H1 (cell line): ENCODE measurements around the gene TAF13. TPM values are rescaled to one million over a fixed set of nuclear protein-coding genes. Genes with fewer than 3 reads are reported as not detected.

Experiments
- CTCF ChIA-PET: fragments of 300-600 bp; sonication (Branson Sonifier 250); formaldehyde crosslinking; loops from one replicate; lab custom pipeline; 2021; ENCODE audit not compliant: partially characterized antibody; lab: Charles Lee
- POLR2A ChIA-PET: fragments of 300-600 bp; sonication (Branson Sonifier 250); formaldehyde crosslinking; loops from one replicate; lab custom pipeline; 2021; ENCODE audit warnings: inconsistent platforms; ENCODE audit not compliant: partially characterized antibody; lab: Charles Lee
- DNase-seq, 2 experiments: peaks; one replicate each; pipeline versions ENCODE4 v3.0.0 to v3.0.0-alpha.2; 2010 to 2022; ENCODE audit warnings: low spot score in 2 of 2, low read depth in 1 of 2, mixed read lengths in 1 of 2
- FAIRE-seq: peaks from 2 replicates; lab custom pipeline; 2011; peaks lifted over from hg19 to GRCh38; lab: Jason Lieb, UNC
- H2AFZ ChIP-seq: 2 replicates; pipeline ENCODE4 v1.8.1; 2012; ENCODE audit warnings: low read length, inconsistent platforms
- H2AK5ac ChIP-seq: 2 replicates; pipeline ENCODE4 v1.6.1; 2013; ENCODE audit warnings: low read depth, low read length
- H2BK120ac ChIP-seq: replicated peaks from 2 replicates; pipeline ENCODE3; 2013; ENCODE audit warnings: low read depth, low read length, inconsistent platforms
- H2BK12ac ChIP-seq: 2 replicates; pipeline ENCODE4 v1.6.1; 2013; ENCODE audit warnings: low read depth, low read length
- H2BK15ac ChIP-seq: 2 replicates; pipeline ENCODE4 v1.6.1; 2013; ENCODE audit warnings: low read length
- H2BK20ac ChIP-seq: 2 replicates; pipeline ENCODE4 v1.6.1; 2013; ENCODE audit warnings: low read length
- H2BK5ac ChIP-seq: 2 replicates; pipeline ENCODE4 v1.6.1; 2013; ENCODE audit warnings: low read depth, low read length
- H3K14ac ChIP-seq: 2 replicates; pipeline ENCODE4 v1.6.1; 2013; ENCODE audit warnings: inconsistent platforms; ENCODE audit not compliant: insufficient read length
- H3K18ac ChIP-seq: 2 replicates; pipeline ENCODE4 v1.6.1; 2013; ENCODE audit warnings: low read length; ENCODE audit errors: extremely low read depth
- H3K23ac ChIP-seq: 2 replicates; pipeline ENCODE4 v1.6.1; 2013; ENCODE audit warnings: inconsistent platforms; ENCODE audit not compliant: insufficient read length
- H3K23me2 ChIP-seq: 2 replicates; pipeline ENCODE4 v1.6.1; 2013; ENCODE audit warnings: low read depth, low read length
- H3K27ac ChIP-seq: 2 replicates; pipeline ENCODE4 v1.6.1; 2011; ENCODE audit warnings: low read depth, low read length, inconsistent platforms
- H3K27me3 ChIP-seq, 4 experiments: replicated peaks in 1 of 4; 1 replicate in 1 of 4; 2 replicates in 3 of 4; pipeline versions ENCODE4 v1.6.1 to v1.8.1; 2011 to 2013; ENCODE audit warnings: low read length in 3 of 4, mild to moderate bottlenecking in 3 of 4, inconsistent platforms in 2 of 4, mixed read lengths in 2 of 4, moderate library complexity in 1 of 4; ENCODE audit not compliant: control insufficient read depth in 3 of 4, insufficient read depth in 3 of 4; ENCODE audit errors: extremely low read depth in 1 of 4
- H3K36me3 ChIP-seq, 4 experiments: 2 replicates each; pipeline versions ENCODE4 v1.6.1 to v1.8.1; 2011 to 2013; ENCODE audit warnings: mild to moderate bottlenecking in 4 of 4, low read length in 3 of 4, moderate library complexity in 2 of 4, control low read depth in 1 of 4, inconsistent platforms in 1 of 4; ENCODE audit not compliant: insufficient read depth in 4 of 4, control insufficient read depth in 2 of 4
- H3K4ac ChIP-seq: replicated peaks from 2 replicates; pipeline ENCODE3; 2013; ENCODE audit warnings: low read length, low read depth, mixed read lengths, inconsistent platforms; ENCODE audit not compliant: insufficient read length
- H3K4me1 ChIP-seq, 4 experiments: replicated peaks in 1 of 4; 1 replicate in 1 of 4; 2 replicates in 3 of 4; pipeline versions ENCODE4 v1.6.1 to v1.8.1; 2011 to 2013; ENCODE audit warnings: low read length in 3 of 4, inconsistent platforms in 2 of 4, mixed read lengths in 1 of 4; ENCODE audit not compliant: insufficient read depth in 4 of 4, control insufficient read depth in 3 of 4
- H3K4me2 ChIP-seq, 2 experiments: 2 replicates each; pipeline versions ENCODE4 v1.6.1 to v1.8.1; 2011 to 2013; ENCODE audit warnings: low read depth in 2 of 2, low read length in 2 of 2, control low read depth in 1 of 2, inconsistent platforms in 1 of 2, mild to moderate bottlenecking in 1 of 2; ENCODE audit not compliant: insufficient read depth in 1 of 2
- H3K4me3 ChIP-seq, 4 experiments: fragments of 200-600, 300-600 bp in 1 of 4; sonication (generic), shearing (Covaris generic), sonication (Bioruptor Twin) in 1 of 4; 2 replicates each; pipeline versions ENCODE4 v1.5.1 to v1.8.1; 2011 to 2016; ENCODE audit warnings: low read length in 4 of 4, low read depth in 3 of 4, control low read depth in 2 of 4, inconsistent platforms in 2 of 4, mild to moderate bottlenecking in 2 of 4, mixed read lengths in 1 of 4, moderate library complexity in 1 of 4; ENCODE audit not compliant: insufficient read depth in 2 of 4; ENCODE audit errors: extremely low read depth in 1 of 4
- H3K56ac ChIP-seq: replicated peaks from 2 replicates; pipeline ENCODE3; 2013; ENCODE audit warnings: low read depth, mild to moderate bottlenecking, mixed read lengths, low read length, inconsistent platforms; ENCODE audit not compliant: insufficient read length
- H3K79me1 ChIP-seq: 2 replicates; pipeline ENCODE4 v1.6.1; 2013; ENCODE audit warnings: low read depth, low read length, control low read depth
- H3K79me2 ChIP-seq, 2 experiments: 2 replicates each; pipeline versions ENCODE4 v1.6.1 to v1.8.1; 2012 to 2013; ENCODE audit warnings: low read length in 2 of 2, mild to moderate bottlenecking in 2 of 2, inconsistent platforms in 1 of 2; ENCODE audit not compliant: insufficient read depth in 2 of 2, control insufficient read depth in 1 of 2
- H3K9ac ChIP-seq, 4 experiments: replicated peaks in 1 of 4; 1 replicate in 1 of 4; 2 replicates in 3 of 4; pipeline versions ENCODE4 v1.6.1 to v1.8.1; 2011 to 2013; ENCODE audit warnings: low read depth in 3 of 4, low read length in 3 of 4, control low read depth in 2 of 4, mild to moderate bottlenecking in 2 of 4, moderate library complexity in 2 of 4, inconsistent platforms in 1 of 4; ENCODE audit errors: extremely low read depth in 1 of 4
- H3K9me3 ChIP-seq, 2 experiments: 2 replicates each; pipeline versions ENCODE4 v1.6.1 to v1.8.1; 2012 to 2013; ENCODE audit warnings: mild to moderate bottlenecking in 2 of 2, moderate library complexity in 2 of 2, control low read depth in 1 of 2, inconsistent platforms in 1 of 2, low read depth in 1 of 2, low read length in 1 of 2, mixed read lengths in 1 of 2; ENCODE audit not compliant: insufficient read depth in 2 of 2
- H4K20me1 ChIP-seq, 2 experiments: replicated peaks in 1 of 2; 2 replicates each; pipeline versions ENCODE3 to v1.8.1; 2011 to 2013; ENCODE audit warnings: inconsistent platforms in 2 of 2, low read length in 2 of 2, mild to moderate bottlenecking in 1 of 2; ENCODE audit not compliant: insufficient read depth in 2 of 2, control insufficient read depth in 1 of 2
- H4K5ac ChIP-seq: 2 replicates; pipeline ENCODE4 v1.6.1; 2013; ENCODE audit warnings: low read length, low read depth, mixed read lengths, inconsistent platforms; ENCODE audit not compliant: insufficient read length
- H4K8ac ChIP-seq: 2 replicates; pipeline ENCODE4 v1.8.0; 2013; ENCODE audit warnings: mild to moderate bottlenecking, moderate library complexity, low read length, inconsistent platforms; ENCODE audit not compliant: insufficient read depth; ENCODE audit errors: extremely low read depth
- H4K91ac ChIP-seq: replicated peaks from 2 replicates; pipeline ENCODE3; 2013; ENCODE audit warnings: low read length, mixed read lengths, inconsistent platforms; ENCODE audit not compliant: insufficient read length
- TBP ChIP-seq: IDR thresholded peaks from 2 replicates; pipeline ENCODE4 v1.6.1; 2011; ENCODE audit warnings: low read depth, low read length, improper control_type of control experiment
- WGBS, 2 experiments: shearing (Covaris generic) in 1 of 2; methylation state at CpG; one replicate each; pipeline versions ENCODE4 v1.1.6 to v1.1.7; 2013 to 2015; ENCODE audit warnings: low lambda C conversion rate in 2 of 2, mixed read lengths in 2 of 2, inconsistent platforms in 1 of 2, low coverage in 1 of 2, missing lambda C conversion rate in 1 of 2; ENCODE audit not compliant: insufficient replicate concordance in 2 of 2, insufficient coverage in 1 of 2, insufficient read length in 1 of 2; ENCODE audit errors: extremely low coverage in 1 of 2, missing lambda C conversion rate in 1 of 2; 5-methylcytosine and 5-hydroxymethylcytosine counted together
- polyA plus RNA-seq, 7 experiments: library from polyadenylated mRNA; depleted of rRNA in 3 of 7; stranded (reverse) in 5 of 7; unstranded in 2 of 7; fragments of >200 nt in 5 of 7; fragments of 200-250 nt in 2 of 7; gene quantifications; 1 replicate in 5 of 7; 2 replicates in 1 of 7; 4 replicates in 1 of 7; pipeline versions ENCODE4 v1.2.1 to v1.2.3, GENCODE V29; 2011 to 2013; ENCODE audit warnings: missing spikeins in 2 of 7, mixed read lengths in 2 of 7
- total RNA-seq: library from RNA; stranded (reverse); fragmentation: NEBNext Ultra II Directional; extraction: Animal tissue kit (Norgen Biotek cat#: 25700); gene quantifications from 2 replicates; pipeline ENCODE4 v1.2.1, GENCODE V29; 2021

TAF13 gene
- total and polyA plus RNA-seq, 2 of the 8 experiments (the other 6 are each of a cell fraction or from before 2014, with no cell fraction given) = 13.1 to 41.7 TPM

DNA sequence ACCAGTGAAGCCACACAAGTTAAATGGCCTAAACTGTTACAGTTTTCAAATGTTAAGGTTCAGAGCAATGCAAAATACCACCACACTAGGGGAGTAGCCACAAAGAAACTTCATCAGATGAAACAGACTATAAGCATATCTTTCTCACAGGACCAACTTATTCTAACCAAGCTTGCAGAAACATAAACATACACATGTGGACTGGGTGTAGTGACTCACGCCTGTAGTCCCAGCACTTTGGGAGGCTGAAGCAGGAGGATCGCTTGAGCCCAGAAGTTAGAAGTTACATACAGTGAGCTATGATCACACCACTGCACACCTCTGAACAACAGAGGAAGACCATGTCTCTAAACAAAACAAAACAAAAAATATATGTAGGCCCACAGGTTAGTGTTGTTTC, 51.2 kb downstream of the TAF13 start:
- no peak overlapping the region for H3K4me2 ChIP-seq
- no peak for FAIRE-seq
- H4K20me1 ChIP-seq = no peaks in the 10 kb centered on the region
- H4K91ac ChIP-seq = no peak overlapping the region
- no peaks in the 10 kb centered on the region for H3K79me2 ChIP-seq
- no peak for TF ChIP-seq TBP
- H3K4me1 ChIP-seq = no peaks in the 10 kb centered on the region
- CTCF ChIA-PET = no interaction called here
- no peak overlapping the region for H3K9ac ChIP-seq
- H3K27me3 ChIP-seq = no peaks in the 10 kb centered on the region
- no peak overlapping the region for H2BK5ac ChIP-seq
- no peak overlapping the region for H2BK20ac ChIP-seq
- H3K9me3 ChIP-seq = no peaks in the 10 kb centered on the region
- H2BK12ac ChIP-seq = no peak overlapping the region
- no peaks in the 10 kb centered on the region for H3K79me1 ChIP-seq
- H3K14ac ChIP-seq = no peak overlapping the region
- no peaks in the 10 kb centered on the region for H3K36me3 ChIP-seq
- no peak overlapping the region for H3K27ac ChIP-seq
- no peak overlapping the region for H3K23ac ChIP-seq
- H3K4me3 ChIP-seq = no peak overlapping the region
- no peak overlapping the region for H2AFZ ChIP-seq
- peaks cover 2% of the 10 kb centered on the region; the same call in 1 of the 2 replicates for H3K23me2 ChIP-seq
- POLR2A ChIA-PET = interaction anchor here (0.9 kb wide), 1 partner anchor 17 kb away, joined by 3 read pairs; the partner anchor contains the start of gene WDR47
- no peak overlapping the region for H3K18ac ChIP-seq
- H2BK120ac ChIP-seq = no peak overlapping the region
- H2AK5ac ChIP-seq = no peak overlapping the region
- DNase-seq = no peak
- no peak overlapping the region for H4K8ac ChIP-seq
- H3K4ac ChIP-seq = no peak overlapping the region
- no peak overlapping the region for H3K56ac ChIP-seq
- H2BK15ac ChIP-seq = no peak overlapping the region
- 89% methylated on average over 2 of the region's 2 CpGs; no CpG with 5 or more reads in 1 of the 2 experiments for WGBS, 2 experiments
- H4K5ac ChIP-seq = no peak overlapping the region
